Heart left ventricle (tissue), 16 donors: ENCODE measurements around the gene FBXO33. TPM values are rescaled to one million over a fixed set of nuclear protein-coding genes. Genes with fewer than 3 reads are reported as not detected.

Experiments used
- ATAC-seq, 4 donors: fragments of 200-7000 bp; cut with Tn5 transposase; one replicate each; pipeline ENCODE4 v1.9.1; 2020 to 2022; ENCODE audit warnings: moderate library complexity in 4 of 4, mild to moderate bottlenecking in 3 of 4, moderate number of reproducible peaks in 1 of 4
- DNase-seq, 5 donors: peaks; one replicate each; pipeline ENCODE4 v3.0.0-alpha.2; 2020
- H3K27ac ChIP-seq, 12 donors: fragments of 200-600 bp; sonication (generic) in 4 of 12; one replicate each; pipeline versions ENCODE4 v1.5.0 to v1.8.0; 2016 to 2022; ENCODE audit warnings: mild to moderate bottlenecking in 2 of 12
- H3K27me3 ChIP-seq, 9 donors: fragments of 200-600 bp; sonication (generic) in 2 of 9; one replicate each; pipeline versions ENCODE4 v1.5.1 to v1.8.0; 2016 to 2022; ENCODE audit warnings: mild to moderate bottlenecking in 3 of 9
- H3K36me3 ChIP-seq, 9 donors: fragments of 200-600 bp; sonication (generic) in 2 of 9; one replicate each; pipeline versions ENCODE4 v1.5.0 to v1.8.0; 2018 to 2022; ENCODE audit warnings: mild to moderate bottlenecking in 2 of 9
- H3K4me1 ChIP-seq, 12 donors: fragments of 200-600 bp; sonication (generic) in 4 of 12; one replicate each; pipeline versions ENCODE4 v1.5.0 to v1.8.0; 2016 to 2022; ENCODE audit warnings: mild to moderate bottlenecking in 3 of 12
- H3K4me3 ChIP-seq, 12 donors: fragments of 200-600 bp; sonication (generic) in 4 of 12; one replicate each; pipeline versions ENCODE4 v1.5.0 to v1.8.0; 2017 to 2022; ENCODE audit warnings: mild to moderate bottlenecking in 9 of 12, moderate library complexity in 4 of 12
- H3K9me3 ChIP-seq, 12 donors: fragments of 200-600 bp; sonication (generic) in 4 of 12; one replicate each; pipeline versions ENCODE4 v1.5.0 to v1.8.0; 2016 to 2022; ENCODE audit warnings: mild to moderate bottlenecking in 1 of 12
- POLR2A ChIP-seq, 2 donors: fragments of 450-650 bp; IDR thresholded peaks; one replicate each; pipeline ENCODE4 v1.6.1; 2017; ENCODE audit warnings: antibody characterized with exemption in 2 of 2, mild to moderate bottlenecking in 2 of 2, moderate library complexity in 2 of 2
- WGBS, 4 donors: extraction: QIAGEN DNeasy Blood & Tissue Kit in 2 of 4; methylation state at CpG; one replicate each; pipeline versions ENCODE4 v1.1.5 to v1.1.7; 2013 to 2018; 5-methylcytosine and 5-hydroxymethylcytosine counted together
- intact Hi-C, 10 donors: fragments of 100-400 bp; cut with DNase I; formaldehyde crosslinking; loops; one replicate each; pipeline versions ENCODE4 v1.11.1 to v1.14.2; 2022
- polyA plus RNA-seq, 2 donors: library from polyadenylated mRNA; stranded (reverse); fragments of 200-250 nt; gene quantifications; one replicate each; pipeline ENCODE4 v1.2.3, GENCODE V29; 2013
- total RNA-seq, 9 donors: library from RNA; depleted of rRNA in 2 of 9; stranded (reverse); fragments of >200 nt in 2 of 9; fragmentation: NEBNext Ultra II Directional in 3 of 9; extraction: Animal tissue kit (Norgen Biotek cat#: 25700) in 3 of 9; gene quantifications; one replicate each; pipeline versions ENCODE4 v1.1.0 to v1.2.4, GENCODE V29; 2016 to 2023
- TF ChIP-seq, protein P1 (sequence below), 12 donors: fragments of 200-600 bp; sonication (generic) in 4 of 12; IDR thresholded peaks; one replicate each; pipeline versions ENCODE4 v1.5.0 to v1.8.0; 2018 to 2022; ENCODE audit warnings: antibody characterized with exemption in 12 of 12, mild to moderate bottlenecking in 5 of 12
- donor health status: ischemic (EF 13 %, LVEDD 7.1; RV severe dilation, severe dysfunction).
- donor health status: healthy with polysubstance abuse.
- donor health status: DM: no; HTN: yes; CAD: no.
- donor health status: DM: no; HTN: no; CAD: no.
- donor health status: ischemic (EF 25% LVEDD 6.9; RV normal size, moderate dysfunction).
- donor health status: ischemic (EF 25% LVEDD 5.7; RV mildly dilated, moderate dysfunction).
- donor health status: healthy.
- donor health status: DM: yes; HTN: yes; CAD: no.
- donor health status: ischemic (EF 35%, LVEDD 5.7; RV mildly dilated, moderate dysfunction).
- donor health status: nonischemic (EF 11% LVEDD 7.7; RV severe dilation, severe dysfunction).
- donor health status: DM: yes; HTN: yes; CAD: no.
- donor health status: PGD.
- donor health status: ischemic (EF 29% LVEDD 5.4; RV normal size, mild dysfunction).
- donor health status: nonischemic (EF 23%, LVEDD 6.1; RV moderate dilation, normal function).

FBXO33 gene
- total and polyA plus RNA-seq, 11 donors, result 2.5 to 8.4 (median 5.8) TPM

DNA sequence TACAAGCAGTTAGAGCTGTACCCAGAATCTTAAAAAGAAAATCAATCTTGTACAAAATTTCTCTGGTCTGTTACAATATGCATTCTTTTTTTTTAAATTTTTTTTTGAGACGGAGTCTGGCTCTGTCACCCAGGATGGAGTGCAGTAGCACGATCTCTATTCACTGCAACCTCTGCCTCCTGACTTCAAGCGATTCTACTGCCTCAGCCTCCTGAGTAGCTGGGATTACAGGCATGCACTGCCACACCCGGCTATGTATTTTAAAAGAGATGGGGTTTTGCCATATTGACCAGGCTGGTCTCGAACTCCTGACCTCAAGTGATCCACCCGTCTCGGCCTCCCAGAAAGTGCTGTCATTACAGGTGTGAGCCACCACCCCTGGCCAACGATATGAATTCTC is 4.1 kb downstream of the FBXO33 start:
- TF ChIP-seq POLR2A (IDR thresholded peaks at IDR 0.05), result no peak
- TF ChIP-seq, protein P1, sequence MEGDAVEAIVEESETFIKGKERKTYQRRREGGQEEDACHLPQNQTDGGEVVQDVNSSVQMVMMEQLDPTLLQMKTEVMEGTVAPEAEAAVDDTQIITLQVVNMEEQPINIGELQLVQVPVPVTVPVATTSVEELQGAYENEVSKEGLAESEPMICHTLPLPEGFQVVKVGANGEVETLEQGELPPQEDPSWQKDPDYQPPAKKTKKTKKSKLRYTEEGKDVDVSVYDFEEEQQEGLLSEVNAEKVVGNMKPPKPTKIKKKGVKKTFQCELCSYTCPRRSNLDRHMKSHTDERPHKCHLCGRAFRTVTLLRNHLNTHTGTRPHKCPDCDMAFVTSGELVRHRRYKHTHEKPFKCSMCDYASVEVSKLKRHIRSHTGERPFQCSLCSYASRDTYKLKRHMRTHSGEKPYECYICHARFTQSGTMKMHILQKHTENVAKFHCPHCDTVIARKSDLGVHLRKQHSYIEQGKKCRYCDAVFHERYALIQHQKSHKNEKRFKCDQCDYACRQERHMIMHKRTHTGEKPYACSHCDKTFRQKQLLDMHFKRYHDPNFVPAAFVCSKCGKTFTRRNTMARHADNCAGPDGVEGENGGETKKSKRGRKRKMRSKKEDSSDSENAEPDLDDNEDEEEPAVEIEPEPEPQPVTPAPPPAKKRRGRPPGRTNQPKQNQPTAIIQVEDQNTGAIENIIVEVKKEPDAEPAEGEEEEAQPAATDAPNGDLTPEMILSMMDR (IDR thresholded peaks at IDR 0.05), result no peak
- ATAC-seq (no peak), DNase-seq (no peak)
- Histone ChIP-seq H3K9me3 (no peaks in the 10 kb centered on the region), H3K4me3 (no peak overlapping the region), H3K27me3 (no peaks in the 10 kb centered on the region), H3K36me3 (no peaks in the 10 kb centered on the region), H3K27ac (no peak overlapping the region), H3K4me1 (peaks cover 0 to 75% (median 47%) of the 10 kb centered on the region in 12 donors)
- intact Hi-C loops, result loop anchor here in 6 of 10 donors (5.0 to 10.0 kb wide), 4 partner anchors 161 to 326 kb away; partner anchors contain the start of gene SEC23A (in 5 of the 6)
- 89 to 93% (median 92%) methylated on average over 8 of the region's 8 CpGs for WGBS, 4 donors

DNA sequence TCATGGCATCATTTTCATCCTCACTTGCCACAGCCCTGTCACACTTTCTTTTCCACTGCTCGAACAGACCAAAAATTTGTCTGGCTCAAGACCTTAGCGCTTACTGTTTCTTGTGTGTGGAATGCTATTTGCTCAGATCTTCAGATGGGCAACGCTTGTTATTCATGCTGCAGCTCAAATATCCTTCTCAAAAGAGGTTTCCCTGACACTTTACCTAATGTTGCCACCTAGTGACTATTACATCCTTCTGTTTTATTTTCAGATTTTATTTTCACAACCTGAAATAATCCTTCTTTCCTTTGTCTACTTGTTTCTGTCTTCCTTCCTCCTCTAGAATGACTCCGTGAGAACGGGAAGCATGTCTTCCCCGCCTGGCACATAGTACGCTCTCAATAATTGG is 5.6 kb downstream of the FBXO33 start:
- ATAC-seq, result no peak
- H3K27ac ChIP-seq, result no peak overlapping the region
- H3K4me3 ChIP-seq, result no peak overlapping the region
- 37 to 53% (median 44%) methylated on average over 7 of the region's 7 CpGs for WGBS, 4 donors
- intact Hi-C loops, result loop anchor here in 6 of 10 donors (5.0 to 10.0 kb wide), 4 partner anchors 159 to 324 kb away; partner anchors contain the start of gene SEC23A (in 5 of the 6)
- DNase-seq, result no peak
- no peaks in the 10 kb centered on the region for H3K9me3 ChIP-seq
- H3K36me3 ChIP-seq, result no peaks in the 10 kb centered on the region
- no peak for TF ChIP-seq POLR2A (IDR thresholded peaks at IDR 0.05)
- TF ChIP-seq, protein P1 (IDR thresholded peaks at IDR 0.05), result peak in 7 of 12 donors; percentile 4 to 37 (median 23)
- H3K4me1 ChIP-seq, result peaks cover 3 to 78% (median 56%) of the 10 kb centered on the region in 12 donors
- no peaks in the 10 kb centered on the region for H3K27me3 ChIP-seq

DNA sequence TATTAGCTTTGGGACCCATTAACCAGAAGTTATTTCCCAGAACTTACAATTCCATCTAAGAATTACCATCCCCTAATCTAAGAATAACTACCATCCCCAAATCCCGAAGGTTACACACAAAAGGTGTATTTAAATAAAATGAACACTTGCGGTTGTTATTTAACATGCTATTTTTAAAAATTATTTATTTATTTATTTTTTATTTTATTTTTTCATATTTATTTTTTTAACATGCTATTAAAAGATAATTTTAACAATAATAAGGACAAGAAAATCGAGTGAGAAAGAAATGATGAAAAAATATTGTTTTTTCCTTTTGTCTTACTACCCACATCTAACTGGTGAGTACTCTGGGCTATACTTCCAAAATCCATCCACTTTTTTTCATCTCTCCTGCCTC is 6.3 kb downstream of the FBXO33 start:
- Histone ChIP-seq H3K27ac (no peak overlapping the region), H3K9me3 (no peaks in the 10 kb centered on the region), H3K36me3 (no peaks in the 10 kb centered on the region), H3K4me1 (peaks cover 3 to 77% (median 56%) of the 10 kb centered on the region in 12 donors), H3K27me3 (no peaks in the 10 kb centered on the region), H3K4me3 (no peak overlapping the region)
- intact Hi-C loops, result loop anchor here in 6 of 10 donors (5.0 to 10.0 kb wide), 4 partner anchors 159 to 324 kb away; partner anchors contain the start of gene SEC23A (in 5 of the 6)
- DNase-seq, result no peak
- WGBS, 4 donors, result 87 to 92% (median 91%) methylated on average over 3 of the region's 3 CpGs
- ATAC-seq, result no peak
- no peak for TF ChIP-seq POLR2A (IDR thresholded peaks at IDR 0.05)
- TF ChIP-seq, protein P1 (IDR thresholded peaks at IDR 0.05), result no peak

DNA sequence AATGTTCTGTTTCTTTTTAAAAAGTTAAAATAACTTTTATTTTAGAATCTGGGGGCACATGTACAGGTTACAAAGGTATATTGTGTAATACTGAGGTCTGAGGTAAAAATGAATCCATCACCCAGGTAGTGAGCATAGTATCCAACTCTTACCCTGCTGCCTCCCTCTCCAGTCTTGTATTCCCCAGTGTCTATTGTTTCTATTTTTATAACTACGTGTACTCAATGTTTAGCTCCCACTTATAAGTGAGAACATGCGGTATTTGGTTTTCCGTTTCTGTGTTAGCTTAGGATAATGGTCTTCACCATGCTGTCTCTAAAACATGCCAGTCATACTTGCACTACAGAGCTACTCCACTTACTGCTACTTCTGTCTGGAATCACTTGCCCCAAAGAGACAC is 8.4 kb downstream of the FBXO33 start:
- H3K9me3 ChIP-seq, result no peaks in the 10 kb centered on the region
- no peaks in the 10 kb centered on the region for H3K36me3 ChIP-seq
- ATAC-seq, result peak; percentile 34 to 45 (median 40)
- no peaks in the 10 kb centered on the region for H3K27me3 ChIP-seq
- DNase-seq, result no peak
- WGBS, 4 donors, result 42 to 56% (median 51%) methylated on average over 3 of the region's 3 CpGs
- H3K4me3 ChIP-seq, result no peak overlapping the region
- no peak overlapping the region for H3K27ac ChIP-seq
- intact Hi-C loops, result loop anchor here in 5 of 10 donors (10.0 kb wide), 2 partner anchors 259 to 319 kb away; partner anchors contain the start of gene SEC23A (in 4 of the 5)
- H3K4me1 ChIP-seq, result peaks cover 0 to 55% (median 40%) of the 10 kb centered on the region in 12 donors
- TF ChIP-seq, protein P1 (IDR thresholded peaks at IDR 0.05), result no peak
- TF ChIP-seq POLR2A (IDR thresholded peaks at IDR 0.05), result no peak
